ENCODE results near the gene C1RL. TPM values are rescaled to one million over a fixed set of nuclear protein-coding genes. Genes with fewer than 3 reads are reported as not detected.
A peak's percentile ranks its signal among the peaks of the same experiment; 100 is the strongest.

C1RL gene
- total and polyA plus RNA-seq, 11 donors, result 5.4 to 27.1 (median 7.9) TPM

DNA sequence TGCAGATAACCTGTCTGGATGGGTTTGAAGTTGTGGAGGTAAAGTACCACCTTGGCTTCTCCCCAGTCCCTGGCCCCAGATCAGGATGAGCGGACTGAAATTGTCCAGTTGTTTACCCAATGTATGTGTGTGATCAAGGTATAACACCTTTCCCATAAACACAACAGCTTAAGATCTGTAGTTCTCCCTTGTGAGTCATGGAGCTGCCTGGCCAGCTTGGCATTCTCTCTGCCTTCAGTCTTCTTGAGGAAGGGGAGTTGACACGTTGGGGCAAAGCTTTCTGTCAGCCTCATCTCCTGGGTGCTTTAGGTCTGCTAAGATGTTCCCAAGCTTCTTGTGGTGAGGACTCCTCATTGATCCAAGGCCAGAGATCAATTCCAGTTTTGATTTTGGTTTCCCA, 42.4 kb downstream of the C1RL start:
- H3K4me1 ChIP-seq, result peaks cover 0 to 31% (median 9%) of the 10 kb centered on the region in 12 donors
- no peak for DNase-seq
- TF ChIP-seq POLR2A (IDR thresholded peaks at IDR 0.05), result no peak
- TF ChIP-seq, protein P1, sequence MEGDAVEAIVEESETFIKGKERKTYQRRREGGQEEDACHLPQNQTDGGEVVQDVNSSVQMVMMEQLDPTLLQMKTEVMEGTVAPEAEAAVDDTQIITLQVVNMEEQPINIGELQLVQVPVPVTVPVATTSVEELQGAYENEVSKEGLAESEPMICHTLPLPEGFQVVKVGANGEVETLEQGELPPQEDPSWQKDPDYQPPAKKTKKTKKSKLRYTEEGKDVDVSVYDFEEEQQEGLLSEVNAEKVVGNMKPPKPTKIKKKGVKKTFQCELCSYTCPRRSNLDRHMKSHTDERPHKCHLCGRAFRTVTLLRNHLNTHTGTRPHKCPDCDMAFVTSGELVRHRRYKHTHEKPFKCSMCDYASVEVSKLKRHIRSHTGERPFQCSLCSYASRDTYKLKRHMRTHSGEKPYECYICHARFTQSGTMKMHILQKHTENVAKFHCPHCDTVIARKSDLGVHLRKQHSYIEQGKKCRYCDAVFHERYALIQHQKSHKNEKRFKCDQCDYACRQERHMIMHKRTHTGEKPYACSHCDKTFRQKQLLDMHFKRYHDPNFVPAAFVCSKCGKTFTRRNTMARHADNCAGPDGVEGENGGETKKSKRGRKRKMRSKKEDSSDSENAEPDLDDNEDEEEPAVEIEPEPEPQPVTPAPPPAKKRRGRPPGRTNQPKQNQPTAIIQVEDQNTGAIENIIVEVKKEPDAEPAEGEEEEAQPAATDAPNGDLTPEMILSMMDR (IDR thresholded peaks at IDR 0.05), result no peak
- H3K36me3 ChIP-seq, result peaks cover 0 to 60% (median 6%) of the 10 kb centered on the region in 9 donors
- no peak overlapping the region for H3K4me3 ChIP-seq
- H3K27ac ChIP-seq, result no peak overlapping the region
- ATAC-seq, result no peak
- H3K9me3 ChIP-seq, result no peaks in the 10 kb centered on the region
- 87 to 95% (median 93%) methylated on average over 2 of the region's 2 CpGs for WGBS, 4 donors
- no peaks in the 10 kb centered on the region for H3K27me3 ChIP-seq
- intact Hi-C loops (cut with DNase I), result no loop called here

DNA sequence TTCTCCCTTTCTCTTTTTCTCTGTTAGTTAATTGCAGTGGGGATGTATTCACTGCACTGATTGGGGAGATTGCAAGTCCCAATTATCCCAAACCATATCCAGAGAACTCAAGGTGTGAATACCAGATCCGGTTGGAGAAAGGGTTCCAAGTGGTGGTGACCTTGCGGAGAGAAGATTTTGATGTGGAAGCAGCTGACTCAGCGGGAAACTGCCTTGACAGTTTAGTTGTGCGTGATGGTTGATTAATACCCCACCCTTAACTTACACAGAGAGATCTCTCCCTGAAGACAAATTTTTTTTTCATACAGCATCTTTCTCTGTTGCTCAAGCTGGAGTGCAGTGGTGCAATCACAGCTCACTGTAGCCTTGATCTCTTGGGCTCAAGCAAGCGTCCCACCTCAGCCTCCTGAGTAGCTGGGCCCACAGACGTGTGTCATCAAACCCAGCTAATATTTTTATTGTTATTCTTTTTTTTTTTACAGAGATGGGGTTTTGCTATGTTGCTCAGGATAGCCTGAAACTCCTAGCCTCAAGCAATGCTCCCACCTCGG, 43.9 kb downstream of the C1RL start:
- H3K36me3 ChIP-seq, result peaks cover 0 to 52% (median 6%) of the 10 kb centered on the region in 9 donors
- no peaks in the 10 kb centered on the region for H3K27me3 ChIP-seq
- intact Hi-C loops (cut with DNase I), result no loop called here
- no peak for TF ChIP-seq POLR2A (IDR thresholded peaks at IDR 0.05)
- TF ChIP-seq, protein P1 (IDR thresholded peaks at IDR 0.05), result no peak
- no peak for ATAC-seq
- no peaks in the 10 kb centered on the region for H3K9me3 ChIP-seq
- H3K4me1 ChIP-seq, result peaks cover 0 to 42% (median 12%) of the 10 kb centered on the region in 12 donors
- no peak overlapping the region for H3K4me3 ChIP-seq
- no peak overlapping the region for H3K27ac ChIP-seq
- WGBS, 4 donors, result 87 to 95% (median 92%) methylated on average over 7 of the region's 7 CpGs
- no peak for DNase-seq

DNA sequence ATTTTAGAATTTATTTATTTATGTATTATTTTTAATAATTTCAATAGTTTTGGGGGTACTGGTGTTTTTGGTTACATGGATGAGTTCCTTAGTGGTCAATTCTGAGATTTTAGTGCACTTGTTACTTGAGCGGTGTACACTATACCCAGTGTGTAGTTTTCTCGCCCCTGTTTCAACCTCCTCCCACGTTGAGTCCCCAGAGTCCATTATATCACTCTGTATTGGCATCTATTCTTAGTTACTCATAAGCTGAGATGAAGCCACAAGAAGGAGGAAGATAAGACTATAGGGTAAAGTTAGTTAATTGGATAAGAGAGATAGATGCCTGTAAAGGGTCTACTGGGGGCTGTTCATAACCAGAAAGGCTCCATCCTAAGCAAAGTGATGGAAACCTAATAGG, 44.5 kb downstream of the C1RL start:
- peaks cover 0 to 45% (median 6%) of the 10 kb centered on the region in 9 donors for H3K36me3 ChIP-seq
- 58 to 67% (median 64%) methylated on average over 3 of the region's 3 CpGs for WGBS, 4 donors
- H3K4me1 ChIP-seq, result peaks cover 0 to 47% (median 15%) of the 10 kb centered on the region in 12 donors
- H3K9me3 ChIP-seq, result no peaks in the 10 kb centered on the region
- no peaks in the 10 kb centered on the region for H3K27me3 ChIP-seq
- TF ChIP-seq, protein P1 (IDR thresholded peaks at IDR 0.05), result no peak
- no peak for TF ChIP-seq POLR2A (IDR thresholded peaks at IDR 0.05)
- no peak overlapping the region for H3K27ac ChIP-seq
- intact Hi-C loops (cut with DNase I), result loop anchor here in 5 of 10 donors (5.0 kb wide), 2 partner anchors 33 to 43 kb away; partner anchors contain the start of gene C1RL (in 4 of the 5)
- DNase-seq, result no peak
- ATAC-seq, result peak in 1 of 4 donors; percentile 38
- H3K4me3 ChIP-seq, result peak overlapping the region in 1 of 12 donors; percentile 4

DNA sequence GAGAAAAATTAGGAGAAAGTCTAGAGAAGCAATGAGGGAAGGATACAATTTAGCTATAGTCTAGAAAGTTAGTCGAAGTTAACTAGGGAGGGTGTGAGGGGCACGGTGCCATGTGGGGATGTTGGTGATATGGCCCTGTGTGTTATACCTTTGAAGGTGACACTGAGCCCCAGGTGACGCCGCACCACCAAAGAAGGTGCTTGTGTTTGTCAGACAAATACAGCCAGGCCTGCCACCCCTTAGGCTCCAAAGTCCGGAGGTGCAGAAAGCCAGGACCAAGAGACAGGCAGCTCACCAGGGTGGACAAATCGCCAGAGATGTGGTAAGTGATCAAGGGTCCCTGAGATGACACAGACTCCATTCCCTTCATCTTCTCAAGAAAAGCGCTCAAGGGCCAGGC, 47.4 kb downstream of the C1RL start:
- Histone ChIP-seq H3K36me3 (peaks cover 0 to 26% (median 6%) of the 10 kb centered on the region in 9 donors), H3K4me1 (peaks cover 0 to 34% (median 6%) of the 10 kb centered on the region in 12 donors), H3K27me3 (no peaks in the 10 kb centered on the region), H3K9me3 (no peaks in the 10 kb centered on the region), H3K27ac (peak overlapping the region in 7 of 12 donors; percentile 66 to 82 (median 76)), H3K4me3 (peak overlapping the region in 10 of 12 donors; percentile 37 to 59 (median 42))
- no peak for DNase-seq
- intact Hi-C loops (cut with DNase I), result loop anchor here in 8 of 10 donors (2.0 to 5.0 kb wide), 4 partner anchors 31 to 47 kb away; partner anchors contain the start of genes C1RL (in 6 of the 8) and C1R (in 3 of the 8)
- TF ChIP-seq POLR2A (IDR thresholded peaks at IDR 0.05), result no peak
- TF ChIP-seq, protein P1 (IDR thresholded peaks at IDR 0.05), result no peak
- ATAC-seq, result no peak
- WGBS, 4 donors, result 93 to 97% (median 94%) methylated on average over 7 of the region's 7 CpGs

All from heart left ventricle (tissue), 16 donors.